Activated T-cell treated with anti-CD3 and anti-CD28 coated beads for 4 hours (primary cell): ENCODE results near the gene SPATA19.

Experiments
- DNase-seq: peaks from one replicate; pipeline ENCODE4 v3.0.0-alpha.2; 2020

Gene SPATA19

GRCh38 chr11:133835593-133836548 is 9.4 kb downstream of the SPATA19 start:
- no peak for DNase-seq

- DNase-seq: no peak
These were observed 10.4 kb downstream of the SPATA19 start for GRCh38 chr11:133834682-133835592.

- no peak for DNase-seq
These were observed 11.2 kb downstream of the SPATA19 start for GRCh38 chr11:133833898-133834681.

GRCh38 chr11:133832991-133833897 is 12.1 kb downstream of the SPATA19 start:
- DNase-seq: no peak

- DNase-seq: no peak
These were observed 13.0 kb downstream of the SPATA19 start for GRCh38 chr11:133832096-133832990.

- no peak for DNase-seq
These were observed 14.1 kb downstream of the SPATA19 start for GRCh38 chr11:133830931-133831907.

- DNase-seq: no peak
These were observed 15.7 kb downstream of the SPATA19 start for GRCh38 chr11:133829566-133829965.

- DNase-seq: no peak
These were observed 16.4 kb downstream of the SPATA19 start for GRCh38 chr11:133828871-133829270.

- no peak for DNase-seq
These were observed 17.8 kb downstream of the SPATA19 start for GRCh38 chr11:133827556-133827955.

GRCh38 chr11:133826866-133827265 is 18.4 kb downstream of the SPATA19 start:
- DNase-seq: no peak

GRCh38 chr11:133825666-133826065 is 19.6 kb downstream of the SPATA19 start:
- no peak for DNase-seq

GRCh38 chr11:133825156-133825555 is 20.2 kb downstream of the SPATA19 start:
- DNase-seq: no peak

GRCh38 chr11:133824593-133824992 is 20.7 kb downstream of the SPATA19 start:
- DNase-seq: no peak

GRCh38 chr11:133823614-133824013 is 21.7 kb downstream of the SPATA19 start:
- DNase-seq: no peak

- no peak for DNase-seq
These were observed 22.1 kb downstream of the SPATA19 start for GRCh38 chr11:133823211-133823610.

GRCh38 chr11:133821776-133822175 is 23.5 kb downstream of the SPATA19 start:
- DNase-seq: no peak

GRCh38 chr11:133819746-133820315 is 25.5 kb downstream of the SPATA19 start:
- DNase-seq: no peak

GRCh38 chr11:133819114-133819513 is 26.2 kb downstream of the SPATA19 start:
- no peak for DNase-seq

GRCh38 chr11:133818302-133818701 is 27.0 kb downstream of the SPATA19 start:
- no peak for DNase-seq
